ENCODE results near the gene ZCWPW1.

Gene ZCWPW1

GRCh38 chr7:100398239-100398638 is 30.3 kb downstream of the ZCWPW1 start:
- Histone ChIP-seq H3K4me3 (no peak overlapping the region), H3K27ac (no peak overlapping the region)
- no peak for DNase-seq (ENCODE audit: low spot score)
- no peak for TF ChIP-seq CTCF (IDR thresholded peaks at IDR 0.05)

- DNase-seq (ENCODE audit: low spot score) = no peak
- TF ChIP-seq CTCF (IDR thresholded peaks at IDR 0.05) = no peak
- H3K4me3 ChIP-seq = no peak overlapping the region
- no peak overlapping the region for H3K27ac ChIP-seq
These were observed 31.0 kb downstream of the ZCWPW1 start for GRCh38 chr7:100397315-100398081.

- no peak overlapping the region for H3K4me3 ChIP-seq
- TF ChIP-seq CTCF (IDR thresholded peaks at IDR 0.05) = no peak
- no peak for DNase-seq (ENCODE audit: low spot score)
- no peak overlapping the region for H3K27ac ChIP-seq
These were observed 32.0 kb downstream of the ZCWPW1 start for GRCh38 chr7:100396421-100396982.

GRCh38 chr7:100394077-100394476 is 34.4 kb downstream of the ZCWPW1 start:
- TF ChIP-seq CTCF (IDR thresholded peaks at IDR 0.05) = no peak
- Histone ChIP-seq H3K4me3 (no peak overlapping the region), H3K27ac (no peak overlapping the region)
- no peak for DNase-seq (ENCODE audit: low spot score)

- TF ChIP-seq CTCF (IDR thresholded peaks at IDR 0.05) = no peak
- Histone ChIP-seq H3K27ac (no peak overlapping the region), H3K4me3 (no peak overlapping the region)
- no peak for DNase-seq (ENCODE audit: low spot score)
These were observed 35.1 kb downstream of the ZCWPW1 start for GRCh38 chr7:100393233-100393905.

GRCh38 chr7:100390286-100391009 is 38.1 kb downstream of the ZCWPW1 start:
- TF ChIP-seq CTCF (IDR thresholded peaks at IDR 0.05) = no peak

More at GRCh38 chr7:100390286-100391009, 38.1 kb downstream of the ZCWPW1 start:
- H3K27ac ChIP-seq = no peak overlapping the region
- DNase-seq (ENCODE audit: low spot score) = no peak
- no peak overlapping the region for H3K4me3 ChIP-seq
